ENCODE data around the gene NAALADL2. TPM values are rescaled to one million over a fixed set of nuclear protein-coding genes. Genes with fewer than 3 reads are reported as not detected.

The NAALADL2 gene
- total and polyA plus RNA-seq, 2 of the 8 experiments (the other 6 are each of a cell fraction or from before 2014, with no cell fraction given): 0.12 to 0.22 TPM

GRCh38 chr3:175200391-175201095 lies 341.4 kb downstream of the NAALADL2 start:
- no peak overlapping the region for H4K91ac ChIP-seq (replicated peaks; ENCODE audit: insufficient read length, low read length)
- H2BK120ac ChIP-seq (replicated peaks; ENCODE audit: low read depth, low read length): no peak overlapping the region
- H3K18ac ChIP-seq (ENCODE audit: extremely low read depth, low read length): no peak overlapping the region
- no peaks in the 10 kb centered on the region for H3K79me2 ChIP-seq (ENCODE audit: control insufficient read depth in 1 of 2, insufficient read depth in 2 of 2, low read length in 2 of 2)
- FAIRE-seq (no peak), DNase-seq (ENCODE audit: low read depth in 1 of 2, low spot score in 2 of 2) (no peak)
- no peaks in the 10 kb centered on the region for H3K9me3 ChIP-seq (ENCODE audit: insufficient read depth in 2 of 2, low read depth in 1 of 2, low read length in 1 of 2)
- H2BK5ac ChIP-seq (ENCODE audit: low read depth, low read length): no peak overlapping the region
- H4K5ac ChIP-seq (ENCODE audit: insufficient read length, low read depth, low read length): no peak overlapping the region
- no peaks in the 10 kb centered on the region for H3K79me1 ChIP-seq (ENCODE audit: low read depth, low read length)
- no peak overlapping the region for H4K8ac ChIP-seq (ENCODE audit: extremely low read depth, insufficient read depth, low read length)
- H3K4ac ChIP-seq (replicated peaks; ENCODE audit: insufficient read length, low read depth, low read length): no peak overlapping the region
- H3K9ac ChIP-seq (replicated peaks in 1 of 4; ENCODE audit: extremely low read depth in 1 of 4, low read depth in 3 of 4, low read length in 3 of 4): no peak overlapping the region
- H3K4me1 ChIP-seq (replicated peaks in 1 of 4; ENCODE audit: control insufficient read depth in 3 of 4, insufficient read depth in 4 of 4, low read length in 3 of 4): no peaks in the 10 kb centered on the region
- H2AFZ ChIP-seq (ENCODE audit: low read length): no peak overlapping the region
- TF ChIP-seq CEBPB (IDR thresholded peaks at IDR 0.05; ENCODE audit: low read depth, low read length) (no peak), HDAC2 (IDR thresholded peaks at IDR 0.05; ENCODE audit: borderline replicate concordance in 1 of 2, low read depth in 2 of 2, low read length in 2 of 2) (no peak), SIRT6 (IDR thresholded peaks at IDR 0.05; ENCODE audit: low read length) (no peak), POLR2AphosphoS5 (IDR thresholded peaks at IDR 0.05; ENCODE audit: low read depth, low read length) (no peak), TAF1 (IDR thresholded peaks at IDR 0.05; ENCODE audit: low read depth, low read length) (no peak), PHF8 (conservative IDR thresholded peaks at IDR 0.05; ENCODE audit: low read depth, low read length) (no peak), FOSL1 (IDR thresholded peaks at IDR 0.05; ENCODE audit: insufficient read depth, low read depth, low read length) (no peak), CHD1 (IDR thresholded peaks at IDR 0.05; ENCODE audit: low read depth, low read length) (no peak), RNF2 (IDR thresholded peaks at IDR 0.05; ENCODE audit: borderline replicate concordance, low read depth, low read length, missing control alignments, poor library complexity, severe bottlenecking) (no peak)
- H3K14ac ChIP-seq (ENCODE audit: insufficient read length): no peak overlapping the region
- ChIA-PET CTCF (ENCODE audit: partially characterized antibody) (no interaction called here), POLR2A (ENCODE audit: partially characterized antibody) (no interaction called here)
- H3K23me2 ChIP-seq (ENCODE audit: low read depth, low read length): no peaks in the 10 kb centered on the region
- H2AK5ac ChIP-seq (ENCODE audit: low read depth, low read length): no peak overlapping the region
- no peak overlapping the region for H3K23ac ChIP-seq (ENCODE audit: insufficient read length)
- no peaks in the 10 kb centered on the region for H4K20me1 ChIP-seq (replicated peaks in 1 of 2; ENCODE audit: control insufficient read depth in 1 of 2, insufficient read depth in 2 of 2, low read length in 2 of 2)
- no peak overlapping the region for H3K4me2 ChIP-seq (ENCODE audit: insufficient read depth in 1 of 2, low read depth in 2 of 2, low read length in 2 of 2)
- H2BK15ac ChIP-seq (ENCODE audit: low read length): no peak overlapping the region
- H3K36me3 ChIP-seq (ENCODE audit: control insufficient read depth in 2 of 4, insufficient read depth in 4 of 4, low read length in 3 of 4): no peaks in the 10 kb centered on the region
- no peak overlapping the region for H3K4me3 ChIP-seq (ENCODE audit: extremely low read depth in 1 of 4, insufficient read depth in 2 of 4, low read depth in 3 of 4, low read length in 4 of 4)
- no peak overlapping the region for H2BK20ac ChIP-seq (ENCODE audit: low read length)
- no peak overlapping the region for H3K56ac ChIP-seq (replicated peaks; ENCODE audit: insufficient read length, low read depth, low read length)
- no peaks in the 10 kb centered on the region for H3K27me3 ChIP-seq (replicated peaks in 1 of 4; ENCODE audit: control insufficient read depth in 3 of 4, extremely low read depth in 1 of 4, insufficient read depth in 3 of 4, low read length in 3 of 4)
- H3K27ac ChIP-seq (ENCODE audit: low read depth, low read length): no peak overlapping the region
- H2BK12ac ChIP-seq (ENCODE audit: low read depth, low read length): no peak overlapping the region
- WGBS, 2 experiments (ENCODE audit: extremely low coverage in 1 of 2, insufficient coverage in 1 of 2, insufficient read length in 1 of 2, insufficient replicate concordance in 2 of 2, low coverage in 1 of 2, low lambda C conversion rate in 2 of 2, missing lambda C conversion rate in 1 of 2): 90% methylated on average over 2 of the region's 2 CpGs; no CpG with 5 or more reads in 1 of the 2 experiments
